ENCODE measurements around the gene CLIP2. TPM values are rescaled to one million over a fixed set of nuclear protein-coding genes. Genes with fewer than 3 reads are reported as not detected.
"Not testable (repeated sequence)": the region's sequence is repeated elsewhere in the genome, so short reads cannot be mapped to it uniquely, and the experiment has no call there.

The CLIP2 gene
- total RNA-seq, 1 donor from 2014 or later = 48.9 TPM

GRCh38 chr7:74312418-74313028 lies 23.3 kb downstream of the CLIP2 start:
- Mint-ChIP-seq H3K27me3 (no peaks in the 10 kb centered on the region), H3K4me3 (no peak overlapping the region), H3K27ac (no peak overlapping the region), H3K36me3 (peaks cover 3% of the 10 kb centered on the region), H3K4me1 (ENCODE audit: unreplicated experiment) (no peaks in the 10 kb centered on the region), H3K9me3 (no peaks in the 10 kb centered on the region)
- no peak for TF ChIP-seq CTCF (conservative IDR thresholded peaks at IDR 0.05)
- no peak for DNase-seq (ENCODE audit: extremely low spot score, unreplicated experiment)

GRCh38 chr7:74315891-74316290 lies 26.7 kb downstream of the CLIP2 start:
- not testable (repeated sequence) for DNase-seq (ENCODE audit: extremely low spot score, unreplicated experiment); H3K27me3 Mint-ChIP-seq; H3K9me3 Mint-ChIP-seq; H3K4me3 Mint-ChIP-seq; H3K4me1 Mint-ChIP-seq (ENCODE audit: unreplicated experiment); H3K27ac Mint-ChIP-seq; H3K36me3 Mint-ChIP-seq

- H3K27me3 Mint-ChIP-seq = no peaks in the 10 kb centered on the region
- TF ChIP-seq CTCF (conservative IDR thresholded peaks at IDR 0.05) = no peak
These were observed 28.1 kb downstream of the CLIP2 start for GRCh38 chr7:74317146-74317782.

GRCh38 chr7:74318043-74318442 lies 28.8 kb downstream of the CLIP2 start:
- Mint-ChIP-seq H3K36me3 (peaks cover 9% of the 10 kb centered on the region), H3K9me3 (no peaks in the 10 kb centered on the region), H3K27ac (no peak overlapping the region), H3K4me1 (ENCODE audit: unreplicated experiment) (peaks cover 5% of the 10 kb centered on the region), H3K4me3 (no peak overlapping the region), H3K27me3 (no peaks in the 10 kb centered on the region)
- no peak for TF ChIP-seq CTCF (conservative IDR thresholded peaks at IDR 0.05)
- DNase-seq (ENCODE audit: extremely low spot score, unreplicated experiment) = no peak

More at GRCh38 chr7:74317146-74317782, 28.1 kb downstream of the CLIP2 start:
- Mint-ChIP-seq H3K4me1 (ENCODE audit: unreplicated experiment) (peaks cover 5% of the 10 kb centered on the region), H3K27ac (no peak overlapping the region), H3K4me3 (no peak overlapping the region), H3K36me3 (peaks cover 9% of the 10 kb centered on the region), H3K9me3 (no peaks in the 10 kb centered on the region)
- no peak for DNase-seq (ENCODE audit: extremely low spot score, unreplicated experiment)

GRCh38 chr7:74320645-74321221 lies 31.5 kb downstream of the CLIP2 start:
- Mint-ChIP-seq H3K36me3 (peaks cover 9% of the 10 kb centered on the region), H3K9me3 (no peaks in the 10 kb centered on the region), H3K27ac (no peak overlapping the region), H3K4me1 (ENCODE audit: unreplicated experiment) (peaks cover 5% of the 10 kb centered on the region), H3K27me3 (no peaks in the 10 kb centered on the region), H3K4me3 (no peak overlapping the region)
- no peak for TF ChIP-seq CTCF (conservative IDR thresholded peaks at IDR 0.05)
- DNase-seq (ENCODE audit: extremely low spot score, unreplicated experiment) = no peak

GRCh38 chr7:74322892-74323291 lies 33.7 kb downstream of the CLIP2 start:
- not testable (repeated sequence) for H3K4me1 Mint-ChIP-seq (ENCODE audit: unreplicated experiment); H3K27me3 Mint-ChIP-seq; H3K4me3 Mint-ChIP-seq; H3K9me3 Mint-ChIP-seq; DNase-seq (ENCODE audit: extremely low spot score, unreplicated experiment); H3K27ac Mint-ChIP-seq; H3K36me3 Mint-ChIP-seq

All from type B pancreatic cell (in vitro differentiated cells).